GM12878 (cell line): ENCODE results near the gene PSMF1. TPM values are rescaled to one million over a fixed set of nuclear protein-coding genes. Genes with fewer than 3 reads are reported as not detected.

Experiments used
- ATAC-seq: fragments of 200-7000 bp; cut with Tn5 transposase; 3 replicates; pipeline ENCODE4 v1.9.1; 2020; ENCODE audit warnings: mild to moderate bottlenecking, moderate library complexity
- BruUV-seq: library from RNA; stranded (reverse); fragments of 400-500 nt; replicated peaks from 2 replicates; lab custom pipeline; 2021; lab: Mats Ljungman, UMichigan
- CTCF ChIA-PET: fragments of 300-600 bp; sonication (Branson Sonifier 250); formaldehyde crosslinking; extraction: SDS; loops from one replicate; lab custom pipeline; 2021; ENCODE audit warnings: inconsistent platforms; lab: Yijun Ruan, JAX
- POLR2A ChIA-PET: fragments of 350-600 bp; formaldehyde crosslinking; extraction: SDS; loops from one replicate; lab custom pipeline; 2021; ENCODE audit warnings: inconsistent platforms; lab: Charles Lee
- RAD21 ChIA-PET: fragments of 300-600 bp; sonication (Branson Sonifier 250); formaldehyde crosslinking; loops from one replicate; lab custom pipeline; 2023; ENCODE audit warnings: antibody characterized with exemption; ENCODE audit not compliant: unreplicated experiment; lab: Charles Lee
- SMC1A ChIA-PET: fragments of 300-600 bp; sonication (Branson Sonifier 250); formaldehyde crosslinking; loops from one replicate; lab custom pipeline; 2023; ENCODE audit not compliant: unreplicated experiment, uncharacterized antibody; lab: Charles Lee
- DNase-seq: peaks from one replicate; pipeline ENCODE4 v3.0.0-alpha.2; 2011; ENCODE audit warnings: low read depth, low spot score
- FAIRE-seq: peaks from 3 replicates; lab custom pipeline; 2011; peaks lifted over from hg19 to GRCh38; lab: Jason Lieb, UNC
- H2AFZ ChIP-seq: 2 replicates; pipeline ENCODE4 v1.6.0; 2011; ENCODE audit warnings: low read depth, low read length, control low read depth; ENCODE audit not compliant: control insufficient read depth
- H3K27ac ChIP-seq: 2 replicates; pipeline ENCODE4 v1.5.1; 2011; ENCODE audit warnings: control low read depth; ENCODE audit not compliant: control insufficient read depth, insufficient read depth
- H3K27me3 ChIP-seq, 2 experiments: replicated peaks in 1 of 2; 2 replicates each; pipeline versions ENCODE4 v1.6.0 to v1.6.1; 2011; ENCODE audit warnings: low read length in 1 of 2; ENCODE audit not compliant: control insufficient read depth in 2 of 2, insufficient read depth in 2 of 2
- H3K36me3 ChIP-seq, 2 experiments: 2 replicates each; pipeline ENCODE4 v1.5.1; 2011; ENCODE audit warnings: low read length in 1 of 2; ENCODE audit not compliant: control insufficient read depth in 2 of 2, insufficient read depth in 2 of 2
- H3K4me1 ChIP-seq: 2 replicates; pipeline ENCODE4 v1.6.1; 2011; ENCODE audit warnings: mild to moderate bottlenecking, low read length, moderate library complexity, mixed read lengths; ENCODE audit not compliant: control insufficient read depth, insufficient read depth
- H3K4me2 ChIP-seq: 2 replicates; pipeline ENCODE4 v1.6.0; 2011; ENCODE audit warnings: control low read depth; ENCODE audit not compliant: control insufficient read depth, insufficient read depth
- H3K4me3 ChIP-seq: fragments of 200-600 bp; sonication (generic); 2 replicates; pipeline ENCODE4 v1.5.1; 2016
- H3K79me2 ChIP-seq: 2 replicates; pipeline ENCODE4 v1.6.0; 2011; ENCODE audit warnings: low read length; ENCODE audit not compliant: control insufficient read depth, insufficient read depth
- H3K9ac ChIP-seq: 2 replicates; pipeline ENCODE4 v1.8.0; 2011; ENCODE audit warnings: low read length, control low read depth, mixed read lengths; ENCODE audit not compliant: control insufficient read depth, insufficient read depth
- H3K9me3 ChIP-seq: replicated peaks from 3 replicates; pipeline ENCODE4 v1.5.1; 2011; ENCODE audit warnings: mild to moderate bottlenecking, low read length; ENCODE audit not compliant: control insufficient read depth, insufficient read depth
- H4K20me1 ChIP-seq: 2 replicates; pipeline ENCODE4 v1.6.0; 2011; ENCODE audit not compliant: control insufficient read depth, insufficient read depth
- E4F1 ChIP-seq: fragments of 450-650 bp; IDR thresholded peaks from 2 replicates; pipeline ENCODE4 v1.6.1; 2018; ENCODE audit warnings: borderline replicate concordance, mild to moderate bottlenecking; ENCODE audit not compliant: partially characterized antibody
- HSF1 ChIP-seq: fragments of 150-350 bp; IDR thresholded peaks from 2 replicates; pipeline ENCODE4 v1.6.1; 2014; ENCODE audit warnings: mild to moderate bottlenecking, low read depth, low read length
- POLR2A ChIP-seq: IDR thresholded peaks from 2 replicates; pipeline ENCODE4 v1.6.1; 2011; ENCODE audit warnings: low read depth, mild to moderate bottlenecking, low read length
- REST ChIP-seq: IDR thresholded peaks from 2 replicates; pipeline ENCODE4 v1.6.1; 2012; ENCODE audit warnings: mild to moderate bottlenecking, low read depth, low read length
- whole genome bisulfite sequencing: methylation state at CpG from one replicate; pipeline ENCODE4 v1.1.6; 2016; ENCODE audit warnings: low lambda C conversion rate; ENCODE audit not compliant: insufficient replicate concordance, insufficient coverage; ENCODE audit errors: missing lambda C conversion rate; 5-methylcytosine and 5-hydroxymethylcytosine counted together
- in situ Hi-C: fragments of 300-500 bp; cut with MboI; formaldehyde crosslinking; loops from 9 replicates; pipeline ENCODE4 v1.14.3; 2018; ENCODE audit warnings: mixed read lengths
- intact Hi-C: fragments of 100-400 bp; cut with micrococcal nuclease; formaldehyde crosslinking; loops from one replicate; pipeline ENCODE4 v1.14.2; 2022; ENCODE audit not compliant: unreplicated experiment
- polyA plus RNA-seq, 11 experiments: library from polyadenylated mRNA; depleted of rRNA in 4 of 11; unstranded in 6 of 11; stranded (reverse) in 5 of 11; fragments of >200 nt; fragmentation: Nextera tagmentation in 4 of 11; fragmentation: Illumina TruSeq in 1 of 11; extraction: Ambion mirVana in 4 of 11; extraction: Trizol in 1 of 11; gene quantifications; 1 replicate in 1 of 11; 2 replicates in 10 of 11; pipeline versions ENCODE4 v1.2.1 to v1.2.3, GENCODE V29; 2011 to 2016; ENCODE audit warnings: inconsistent platforms in 2 of 11, missing spikeins in 2 of 11, low read depth in 1 of 11
- total RNA-seq, 4 experiments: library from RNA; depleted of rRNA in 3 of 4; stranded (reverse); fragments of >200 nt in 3 of 4; fragmentation: Illumina TruSeq in 1 of 4; extraction: Trizol in 1 of 4; gene quantifications; 2 replicates each; pipeline versions ENCODE4 v1.2.1 to v1.2.3, GENCODE V29; 2013 to 2021

The PSMF1 gene
- total and polyA plus RNA-seq, 10 of the 15 experiments (the other 5 are each of a cell fraction or from before 2014, with no cell fraction given) = 14.2 to 173 (median 40.6) TPM

- in situ Hi-C loops (no loop called here), intact Hi-C loops (no loop called here)
- TF ChIP-seq POLR2A (peak; percentile 42; the same call in 1 of the 2 replicates), E4F1 (no peak)
- Histone ChIP-seq H3K9ac (no peak overlapping the region), H3K27ac (no peak overlapping the region), H3K4me2 (no peak overlapping the region), H3K4me1 (no peaks in the 10 kb centered on the region), H3K9me3 (no peaks in the 10 kb centered on the region), H3K79me2 (no peaks in the 10 kb centered on the region), H2AFZ (no peak overlapping the region), H3K36me3 (peaks cover 16 to 48% of the 10 kb centered on the region in 2 experiments), H4K20me1 (no peaks in the 10 kb centered on the region), H3K27me3 (no peaks in the 10 kb centered on the region), H3K4me3 (no peak overlapping the region)
- no peak for FAIRE-seq
- POLR2A ChIA-PET = no interaction called here
- CTCF ChIA-PET = no interaction called here
- no TSS peak for BruUV-seq
- 100% methylated on average over 5 of the region's 5 CpGs for WGBS
- ATAC-seq = no peak
- SMC1A ChIA-PET = no interaction called here
- no peak for DNase-seq
- RAD21 ChIA-PET = no interaction called here
Measured at GRCh38 chr20:1169224-1169623, 50.8 kb downstream of the PSMF1 start.

DNA sequence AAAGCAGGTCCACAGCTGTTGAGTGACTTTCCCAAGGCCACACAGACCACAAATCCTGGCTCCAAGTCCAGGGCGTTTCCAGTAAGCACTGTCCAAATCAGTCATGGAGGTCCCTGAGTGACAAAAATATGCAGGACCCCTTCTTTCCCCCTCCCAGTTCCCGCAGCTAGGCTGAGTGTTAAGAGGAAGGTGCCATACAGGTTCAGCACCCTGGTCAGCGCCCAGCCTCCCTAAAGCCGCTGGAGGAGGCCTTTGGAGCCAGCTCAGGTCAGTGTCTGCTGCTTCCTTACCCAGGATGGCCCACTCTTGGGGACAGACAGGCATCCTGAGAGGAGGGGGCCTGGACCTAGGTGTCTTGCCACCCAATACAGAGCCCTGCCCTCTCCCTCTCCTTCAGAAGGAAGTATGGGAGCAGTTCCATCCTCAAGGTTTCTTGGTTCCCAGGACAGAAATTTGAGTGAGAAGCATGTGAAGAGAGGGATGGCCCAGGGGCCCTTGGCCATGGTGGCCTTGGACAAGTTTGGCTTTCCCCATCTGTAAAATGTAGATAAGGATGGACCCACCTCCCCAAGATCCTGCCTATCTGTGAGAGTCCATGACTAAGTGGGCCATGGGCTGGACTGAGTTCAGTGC, 53.2 kb downstream of the PSMF1 start:
- ChIA-PET SMC1A (interaction anchor here (0.9 to 1.4 kb wide), 2 partner anchors 9 to 12 kb away, joined by 3 to 4 read pairs; no protein-coding TSS in a partner anchor), POLR2A (no interaction called here), CTCF (no interaction called here), RAD21 (no interaction called here)
- in situ Hi-C loops = no loop called here
- no peaks in the 10 kb centered on the region for H3K9me3 ChIP-seq
- FAIRE-seq = no peak
- WGBS = 97% methylated on average over 4 of the region's 4 CpGs
- H3K4me3 ChIP-seq = no peak overlapping the region
- H3K4me2 ChIP-seq = no peak overlapping the region
- ATAC-seq = no peak
- H2AFZ ChIP-seq = no peak overlapping the region
- intact Hi-C loops = no loop called here
- peaks cover 9 to 27% of the 10 kb centered on the region in 2 experiments for H3K36me3 ChIP-seq
- no peaks in the 10 kb centered on the region for H3K79me2 ChIP-seq
- H4K20me1 ChIP-seq = no peaks in the 10 kb centered on the region; the same call in 1 of the 2 replicates
- H3K4me1 ChIP-seq = no peaks in the 10 kb centered on the region
- no peak for DNase-seq
- no peaks in the 10 kb centered on the region for H3K27me3 ChIP-seq
- no TSS peak for BruUV-seq
- 0 out of 2 replicates have a peak, but pooled peaks have one; percentile 31 for TF ChIP-seq POLR2A
- no peak for TF ChIP-seq HSF1
- TF ChIP-seq REST = peak; percentile 88
- H3K9ac ChIP-seq = no peak overlapping the region
- no peak overlapping the region for H3K27ac ChIP-seq
